HUDEP-2 (cell line): Measurements from ENCODE around the gene FNDC11.

Source experiments
- DNase-seq, 76 experiments: peaks; one replicate each; lab custom pipeline; 2025; ENCODE audit not compliant: unreplicated experiment in 76 of 76; lab: John Stamatoyannopoulos, UW

The FNDC11 gene

DNA sequence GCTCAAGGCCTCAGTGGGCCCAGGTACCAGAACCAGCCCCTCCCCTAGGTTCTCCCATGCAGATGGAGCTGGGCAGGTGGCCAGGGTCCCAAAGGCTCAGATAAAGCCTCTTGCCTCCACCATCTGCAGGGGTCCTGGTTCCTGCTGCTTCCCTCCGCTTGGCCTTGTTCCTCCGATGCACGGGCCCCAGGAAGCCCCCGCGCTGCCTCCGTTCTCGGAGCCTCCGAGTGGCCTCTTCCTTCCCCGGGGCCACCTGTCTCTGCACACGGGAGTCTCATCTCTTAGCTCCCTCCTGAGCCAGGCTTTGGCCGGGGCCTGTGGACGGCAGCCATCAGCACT, 14.9 kb upstream of the FNDC11 start:
- no peak for DNase-seq

DNA sequence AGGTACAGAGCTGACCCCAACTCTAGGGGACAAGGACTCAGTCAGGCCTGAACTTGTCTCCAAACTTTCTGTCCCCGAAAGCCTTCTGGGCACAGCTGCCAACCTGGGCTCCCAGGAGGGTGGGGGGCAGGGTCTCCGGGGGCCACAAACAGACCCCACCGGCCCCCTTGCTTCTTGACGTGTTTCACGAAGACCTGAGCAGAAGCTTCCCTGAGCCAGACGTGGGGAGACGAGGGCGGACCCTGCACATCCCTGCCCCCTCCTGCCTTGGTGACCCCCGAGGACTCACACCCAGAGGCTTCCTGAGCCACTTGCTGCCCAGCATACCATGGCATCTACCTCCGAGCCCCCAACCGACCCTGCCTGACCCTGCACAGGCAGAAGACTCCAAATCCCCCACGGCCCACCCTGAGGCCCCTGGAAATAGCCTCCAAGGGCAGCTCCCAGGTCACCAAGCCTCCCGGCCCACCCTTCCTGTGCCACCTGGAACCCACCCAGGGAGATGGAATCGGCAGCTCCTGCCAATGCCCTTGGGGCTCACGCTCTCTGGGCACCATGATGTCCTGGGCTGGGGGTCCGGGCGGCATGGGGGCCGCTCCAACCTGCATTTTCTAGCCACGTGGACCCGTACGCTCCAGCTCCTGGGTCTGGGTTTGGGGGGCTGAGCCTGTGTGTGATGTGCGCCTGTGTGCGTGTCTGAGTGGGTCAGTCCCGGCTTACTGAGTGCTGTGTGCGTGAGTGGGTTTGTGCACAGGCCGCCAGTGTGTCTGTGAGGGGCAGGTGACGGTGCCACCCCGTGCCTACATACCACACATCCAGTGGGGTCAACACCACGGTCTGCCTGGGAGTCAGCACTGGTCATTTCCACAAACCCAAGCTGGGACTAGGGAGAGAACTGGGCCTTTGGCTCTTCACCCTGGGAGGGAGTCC, 14.3 kb upstream of the FNDC11 start:
- DNase-seq, result no peak

DNA sequence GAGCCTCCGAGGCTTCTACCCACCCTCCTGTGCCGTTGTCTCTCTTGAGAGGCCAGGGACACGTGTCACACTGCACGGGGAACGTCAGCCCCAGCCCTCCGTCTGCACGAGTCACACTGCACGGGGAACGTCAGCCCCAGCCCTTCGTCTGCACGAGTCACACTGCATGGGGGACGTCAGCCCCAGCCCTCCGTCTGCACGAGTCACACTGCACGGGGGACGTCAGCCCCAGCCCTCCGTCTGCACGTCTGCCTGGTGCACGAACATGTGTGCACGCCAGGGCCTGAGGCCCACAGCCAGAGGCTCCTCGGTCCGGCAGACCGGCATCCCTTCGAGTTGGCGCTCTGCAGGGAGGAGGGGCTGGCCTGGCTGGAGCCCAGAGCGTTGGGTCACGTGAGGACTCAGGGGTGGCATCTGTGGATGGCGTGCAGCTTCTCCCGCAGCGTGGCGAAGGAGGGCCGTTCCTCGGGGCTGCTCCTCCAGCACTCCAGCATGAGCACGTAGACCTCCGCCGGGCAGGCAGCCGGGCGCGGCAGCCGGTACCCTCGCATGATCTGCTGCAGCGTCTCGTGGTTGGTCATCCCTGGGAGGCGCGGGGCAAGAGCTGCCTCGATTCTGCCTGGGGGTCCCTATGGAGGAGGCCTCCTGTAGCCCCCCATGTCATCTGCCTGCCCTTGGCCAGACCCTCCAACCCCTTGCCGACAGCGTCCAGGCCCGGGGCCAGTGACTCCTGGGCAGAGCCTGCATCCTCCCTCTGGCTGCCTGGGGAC, 13.4 kb upstream of the FNDC11 start:
- no peak for DNase-seq

DNA sequence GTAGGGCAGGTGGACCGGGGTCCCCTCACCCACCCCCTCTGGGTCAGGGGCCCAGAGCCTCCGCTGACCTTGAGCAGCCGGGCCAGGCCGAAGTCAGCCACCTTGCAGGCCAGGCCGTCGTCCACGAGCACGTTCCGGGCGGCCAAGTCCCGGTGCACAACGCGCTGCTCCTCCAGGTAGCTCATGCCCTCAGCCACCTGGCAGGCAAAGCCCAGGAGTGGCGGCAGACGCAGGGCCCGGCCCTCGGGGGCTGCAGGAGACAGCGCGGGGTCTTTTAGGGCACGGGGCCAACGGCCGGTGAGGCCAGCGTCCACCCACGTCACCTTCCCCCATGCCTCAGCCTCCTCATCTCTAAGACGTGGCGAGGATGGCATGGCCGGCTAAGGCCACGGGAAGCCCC, 12.6 kb upstream of the FNDC11 start:
- no peak for DNase-seq

DNA sequence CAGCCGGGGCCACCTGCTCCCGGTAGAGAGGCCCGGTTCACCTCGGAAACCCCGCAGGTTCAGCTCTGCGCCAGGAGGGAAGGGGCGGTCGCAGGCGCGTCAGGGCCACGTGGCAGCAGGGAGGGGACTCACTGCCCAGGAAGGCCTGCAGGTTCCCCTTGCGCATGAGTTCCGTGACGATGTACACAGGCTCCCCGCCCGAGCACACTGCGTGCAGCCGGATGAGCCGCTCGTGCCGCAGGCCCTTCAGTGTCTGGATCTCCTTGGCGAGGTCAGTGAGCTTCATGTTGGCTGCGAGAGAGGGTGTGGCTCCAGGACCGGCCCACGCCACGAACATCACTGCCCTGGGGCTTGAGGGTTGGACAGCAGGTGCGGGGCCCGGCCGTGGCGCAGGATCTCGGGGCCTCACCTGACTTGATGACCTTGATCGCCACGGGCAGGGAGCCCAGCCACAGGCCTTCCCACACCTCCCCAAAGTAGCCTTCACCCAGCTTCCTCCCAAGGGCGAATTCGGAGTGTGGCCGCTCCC, 11.9 kb upstream of the FNDC11 start:
- DNase-seq, result no peak

DNA sequence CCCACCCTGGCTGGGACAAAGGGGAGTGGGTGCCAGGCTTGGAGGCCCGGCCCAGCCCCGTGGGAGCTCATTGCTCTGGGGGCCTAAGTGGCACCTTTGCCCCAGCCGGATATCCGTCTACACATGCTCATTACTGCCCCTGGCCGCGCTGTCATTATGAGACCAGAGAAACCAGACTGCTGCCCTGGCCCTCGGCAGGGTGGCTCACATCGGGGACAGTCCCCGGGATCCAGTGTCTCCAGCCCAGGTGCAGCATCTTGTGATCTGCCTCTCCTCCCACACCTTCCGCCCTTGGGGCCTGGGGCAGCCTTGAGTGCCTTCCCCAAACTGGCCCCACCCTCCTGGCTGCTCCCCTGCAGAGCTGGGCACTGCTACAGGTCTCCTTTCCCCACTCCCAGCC, 11.3 kb upstream of the FNDC11 start:
- no peak for DNase-seq

DNA sequence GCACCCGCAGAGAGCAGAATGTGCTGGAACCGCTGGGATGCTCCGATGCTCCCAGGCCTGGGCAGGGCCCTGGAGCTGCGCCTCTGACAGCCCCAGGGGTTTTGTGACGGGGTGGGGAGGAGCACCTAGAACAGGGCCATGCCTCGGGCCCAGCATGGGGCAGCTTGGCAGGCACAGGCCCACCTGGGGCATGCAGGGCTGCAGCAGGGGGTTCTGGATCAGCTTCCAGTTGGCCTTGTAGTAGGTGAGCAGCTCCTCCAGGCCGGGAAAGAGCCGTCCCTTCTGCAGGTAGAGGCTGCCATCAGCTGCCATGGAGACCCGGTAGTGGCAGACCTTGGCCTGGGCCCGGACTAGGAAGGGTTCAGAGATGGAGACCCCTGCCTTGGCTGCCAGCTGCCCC, 10.8 kb upstream of the FNDC11 start:
- no peak for DNase-seq

DNA sequence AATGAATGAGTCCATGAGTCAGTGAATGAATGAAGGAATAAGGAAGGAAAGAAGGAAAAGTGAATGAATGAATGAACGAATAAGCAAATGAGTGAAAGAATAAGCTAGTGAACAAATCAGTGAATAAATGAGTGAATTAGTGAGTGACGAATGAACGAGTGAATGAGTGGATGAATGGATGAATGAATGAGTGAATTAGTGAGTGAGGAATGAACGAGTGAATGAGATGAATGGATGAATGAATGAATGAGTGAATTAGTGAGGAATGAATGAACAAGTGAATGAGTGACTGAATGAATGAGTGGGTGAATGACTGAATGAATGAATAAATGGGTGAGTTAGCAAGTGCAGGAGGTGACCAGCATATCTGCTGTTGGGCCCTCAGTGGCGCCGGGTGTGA, 10.2 kb upstream of the FNDC11 start:
- no peak for DNase-seq

DNA sequence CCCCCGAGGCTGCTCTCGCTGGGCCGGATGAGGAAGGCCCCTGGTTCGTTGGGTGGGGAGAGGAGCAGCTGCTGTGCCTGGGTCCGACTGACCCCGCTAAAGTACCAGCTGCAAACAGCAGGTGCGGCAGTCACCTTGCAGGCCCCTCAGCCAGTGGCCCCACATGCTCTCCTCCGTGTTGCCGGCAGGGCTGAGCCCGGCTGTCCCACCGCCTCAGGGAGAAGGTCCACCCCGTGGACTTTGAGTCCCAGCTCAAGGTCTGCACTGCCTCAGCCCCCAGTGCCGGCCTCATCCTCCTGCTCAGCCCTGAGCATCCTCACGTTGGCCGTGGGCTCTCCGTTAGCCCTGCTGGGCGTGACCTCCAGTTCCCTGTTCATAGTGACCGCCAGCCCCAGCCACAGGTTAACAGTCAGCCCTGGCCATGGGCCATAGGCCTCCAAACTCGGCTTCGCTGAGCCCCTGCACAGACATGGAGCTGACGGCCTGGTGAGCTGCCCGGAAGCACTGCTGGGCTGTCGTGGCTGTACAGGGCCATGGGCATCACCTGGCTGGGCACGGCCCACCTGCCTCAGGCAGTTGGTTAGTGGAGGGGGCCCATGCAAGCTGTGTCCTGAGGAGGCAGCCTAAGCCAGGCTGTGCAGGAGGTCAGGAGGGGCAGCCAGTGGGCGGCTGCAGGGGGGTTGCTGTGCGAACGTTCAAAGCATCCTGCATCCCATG, 9.6 kb upstream of the FNDC11 start:
- DNase-seq, result no peak

DNA sequence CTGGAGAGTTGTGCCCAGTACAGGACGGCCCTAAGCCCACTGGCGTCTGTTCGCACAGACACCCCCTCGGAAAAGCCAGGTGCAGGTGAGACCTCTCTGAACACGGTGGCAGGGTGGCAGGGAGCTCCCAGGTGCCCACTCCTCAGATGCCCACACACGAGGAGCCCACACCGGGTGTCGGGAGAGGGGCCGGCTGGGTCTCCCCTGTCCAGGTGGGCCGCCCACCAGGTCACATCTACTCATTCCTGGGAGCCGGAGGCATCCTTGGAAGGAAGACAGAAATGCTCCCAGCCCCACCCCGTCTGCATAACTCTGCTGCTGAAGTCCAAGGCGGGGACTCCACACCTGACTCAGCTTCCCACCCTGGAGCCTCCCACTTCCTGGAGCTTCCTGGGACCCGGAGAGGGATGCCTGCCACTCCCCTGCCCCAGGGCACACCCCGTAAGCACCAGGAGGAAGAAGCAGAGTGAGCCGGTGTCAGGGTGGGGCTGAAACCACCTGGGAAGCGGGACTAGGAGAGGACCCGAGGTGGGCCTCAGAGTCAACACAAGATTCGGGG, 8.9 kb upstream of the FNDC11 start:
- no peak for DNase-seq

DNA sequence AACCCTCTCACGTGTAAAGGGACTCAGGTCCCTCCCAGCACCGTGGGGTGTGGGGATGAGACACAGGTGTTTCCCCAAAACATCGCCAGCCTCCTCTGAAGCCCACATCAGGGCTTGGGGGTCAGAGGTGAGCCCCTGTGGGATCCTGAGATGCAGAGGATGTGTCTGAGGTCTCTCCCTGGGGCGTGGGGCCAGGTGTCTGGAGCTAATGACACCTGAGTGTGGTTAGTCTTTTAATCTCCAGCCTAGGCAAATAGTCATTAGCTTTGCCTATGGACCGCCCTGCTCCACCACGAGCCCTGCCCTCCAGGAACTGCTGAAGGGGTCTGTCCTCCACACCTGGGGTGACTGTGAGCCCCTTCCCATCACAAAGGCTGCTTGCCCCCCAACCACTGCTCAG, 8.1 kb upstream of the FNDC11 start:
- DNase-seq, result no peak

DNA sequence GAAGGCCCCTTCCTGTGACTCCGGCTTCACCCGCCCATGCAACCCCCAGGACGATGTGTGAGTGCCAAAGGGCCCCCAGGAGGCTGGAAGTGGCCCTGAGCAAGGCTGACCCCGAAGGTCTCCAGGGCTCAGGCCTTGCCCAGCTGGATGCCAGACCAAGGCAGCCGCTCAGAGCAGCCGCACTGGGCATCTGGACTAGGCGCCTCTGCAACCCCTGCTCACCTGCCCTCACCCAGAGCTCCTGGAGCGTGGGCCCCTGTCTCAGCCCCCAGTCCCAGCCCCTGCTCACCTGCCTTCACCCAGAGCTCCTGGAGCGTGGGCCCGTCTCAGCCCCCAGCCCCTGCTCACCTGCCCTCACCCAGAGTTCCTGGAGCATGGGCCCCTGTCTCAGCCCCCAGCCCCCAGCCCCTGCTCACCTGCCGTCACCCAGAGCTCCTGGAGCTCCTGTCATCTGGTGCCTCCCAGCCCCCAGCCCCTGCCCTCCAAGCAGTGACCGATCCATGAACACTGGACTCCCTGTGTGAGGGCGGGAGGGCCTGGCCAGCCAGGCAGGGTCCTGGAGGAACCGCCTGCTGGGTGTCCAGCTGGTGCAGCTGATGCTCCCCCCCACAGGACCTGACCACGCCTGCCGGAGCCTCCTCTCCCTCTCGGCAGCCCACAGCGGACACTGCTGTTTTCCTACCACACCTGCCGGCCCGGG, 7.6 kb upstream of the FNDC11 start:
- no peak for DNase-seq

DNA sequence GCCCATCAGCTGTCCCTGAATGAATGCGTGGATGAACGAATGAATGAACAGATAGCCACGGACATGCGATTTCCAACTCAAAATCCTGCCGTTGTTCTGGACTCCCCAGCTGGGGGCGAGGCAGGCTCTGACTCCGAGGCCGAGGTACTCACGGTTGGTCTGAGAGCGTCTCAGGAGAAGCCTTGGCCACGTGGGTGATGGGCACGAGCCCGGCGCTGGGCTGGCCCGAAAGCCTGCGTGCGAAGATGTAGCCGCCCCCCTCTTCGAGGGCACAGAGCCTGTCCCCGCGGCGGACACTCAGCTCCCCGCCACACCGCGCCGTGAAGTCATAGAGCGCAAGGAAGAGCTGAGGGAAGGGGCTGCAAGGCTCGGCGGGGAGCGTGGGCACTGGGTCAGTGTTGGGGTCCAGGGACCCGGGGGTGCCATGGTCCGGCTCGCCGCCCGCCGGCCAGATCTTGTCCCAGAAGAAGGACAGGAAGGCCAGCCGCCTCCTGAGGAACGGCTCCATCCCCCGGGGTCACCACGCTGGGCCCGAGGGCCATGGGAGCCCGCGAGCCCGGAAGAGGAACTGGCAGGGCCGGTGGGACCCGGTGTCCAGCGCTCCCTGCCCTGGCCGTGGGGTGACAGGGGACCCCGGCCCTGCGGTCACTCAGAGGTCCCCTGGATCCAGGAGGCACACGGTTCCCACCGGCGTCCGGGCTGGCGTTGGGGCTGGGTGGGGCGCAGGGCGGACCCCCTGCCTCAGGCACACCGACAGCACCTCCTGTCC, 6.8 kb upstream of the FNDC11 start:
- DNase-seq, result no peak

DNA sequence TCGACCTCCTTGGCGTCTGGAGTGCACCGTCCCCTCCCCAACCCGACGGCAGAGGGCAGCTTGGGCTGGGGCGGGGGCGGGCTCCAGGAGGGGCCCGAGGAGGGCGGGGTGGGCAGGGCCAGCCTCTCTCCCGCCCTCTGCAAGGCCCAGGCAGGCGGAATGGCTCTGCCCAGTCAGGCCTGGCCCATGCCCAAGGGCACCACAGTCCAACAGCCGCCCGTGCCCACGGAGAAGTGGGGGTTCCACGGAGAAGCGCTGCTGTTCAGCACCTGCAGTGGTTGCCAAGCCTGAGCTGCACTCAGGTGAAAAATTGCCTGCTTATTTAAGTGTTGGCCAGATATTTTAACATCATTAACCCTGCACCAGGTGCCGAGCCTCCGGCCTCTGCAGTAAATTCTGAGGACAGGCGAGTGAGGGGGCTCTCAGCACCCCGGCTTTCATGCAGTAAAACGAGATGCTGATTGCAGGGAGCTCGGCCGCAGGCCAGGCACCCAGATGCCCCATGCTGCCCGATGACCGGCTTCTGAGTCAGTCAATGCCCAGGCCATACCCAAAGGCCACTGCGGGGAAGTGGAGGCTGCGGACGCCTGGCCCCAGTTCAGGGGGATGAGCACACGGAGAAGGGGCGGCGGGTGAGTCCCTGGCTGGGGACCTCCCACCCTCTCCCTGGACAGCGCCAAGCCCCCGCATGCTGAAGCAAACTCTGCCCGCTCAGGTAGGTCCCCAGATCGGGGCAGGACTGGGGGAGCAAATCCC, 6.1 kb upstream of the FNDC11 start, which contains the start of gene SRMS:
TSS of gene SRMS (minus strand) at position 25 of the 756 bp plus-strand sequence. CDS start 286 bp downstream, outside the sequence.
- DNase-seq, result peak in 2 of 76 experiments; percentile 12 to 18

DNA sequence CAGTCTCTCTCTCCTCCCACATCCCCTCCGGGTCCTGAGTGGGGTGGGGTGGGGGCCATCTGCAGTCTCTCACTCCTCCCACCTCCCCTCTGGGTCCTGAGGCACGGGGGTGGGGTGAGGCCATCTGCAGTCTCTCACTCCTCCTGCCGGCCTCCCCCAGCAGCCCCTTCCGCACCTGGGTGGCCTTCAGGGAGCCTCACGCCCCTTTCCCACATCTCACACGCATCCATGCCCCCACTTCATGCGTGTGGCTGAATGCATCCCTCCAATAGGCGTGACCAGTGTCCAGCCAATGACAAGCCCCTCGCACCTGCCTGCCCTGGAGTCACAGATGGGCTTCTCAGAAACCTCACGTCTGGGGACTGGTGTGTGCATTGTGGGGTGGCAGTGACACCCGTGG, 5.4 kb upstream of the FNDC11 start:
- DNase-seq, result no peak

DNA sequence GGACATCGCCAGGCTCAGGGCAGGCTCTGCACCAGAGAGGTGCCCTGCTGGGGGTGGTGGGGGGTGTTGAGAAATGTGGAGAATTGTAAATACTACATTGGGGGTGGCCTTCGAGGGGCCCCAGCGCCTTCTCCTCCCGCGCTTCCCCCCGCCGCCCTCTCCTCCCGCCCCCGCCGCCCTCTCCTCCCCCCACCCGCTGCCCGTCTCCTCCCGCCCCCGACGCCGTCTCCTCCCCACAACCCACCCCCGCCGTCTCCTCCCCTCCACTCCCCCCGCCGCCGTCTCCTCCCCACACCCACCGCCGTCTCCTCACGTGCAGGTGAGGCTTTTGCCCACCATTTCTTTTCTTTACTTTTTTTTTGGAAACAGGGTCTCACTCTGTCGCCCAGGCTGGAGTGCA, 4.9 kb upstream of the FNDC11 start:
- no peak for DNase-seq

DNA sequence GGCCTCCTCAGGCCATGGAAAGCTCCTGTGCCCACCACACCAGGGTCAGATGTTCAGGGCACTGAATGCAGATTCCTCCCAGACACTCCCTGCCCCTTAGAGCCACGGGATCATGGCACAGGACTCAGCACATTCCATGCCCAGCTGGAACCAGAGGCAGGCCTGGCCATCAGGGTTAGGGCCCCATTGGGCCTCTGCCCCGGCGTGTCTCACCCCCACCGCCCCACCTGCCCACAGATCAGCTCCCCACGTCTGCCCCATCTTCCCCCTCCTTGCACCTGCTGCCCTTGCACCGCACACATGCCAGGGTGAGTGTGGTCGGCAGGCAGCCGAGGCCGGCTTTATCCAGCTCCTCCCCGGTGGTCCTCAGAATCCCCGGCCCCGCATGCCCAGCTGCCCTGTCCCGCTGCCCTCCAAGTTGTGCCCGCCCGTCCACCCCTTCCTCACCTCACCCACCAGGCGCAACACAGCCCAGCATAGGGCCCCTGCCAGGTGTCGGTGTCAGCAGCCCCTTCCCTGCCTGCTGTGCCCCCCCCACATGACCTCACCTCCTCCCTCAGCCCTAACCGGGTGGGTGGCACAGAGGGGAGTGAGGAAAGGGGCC, 4.2 kb upstream of the FNDC11 start:
- no peak for DNase-seq

DNA sequence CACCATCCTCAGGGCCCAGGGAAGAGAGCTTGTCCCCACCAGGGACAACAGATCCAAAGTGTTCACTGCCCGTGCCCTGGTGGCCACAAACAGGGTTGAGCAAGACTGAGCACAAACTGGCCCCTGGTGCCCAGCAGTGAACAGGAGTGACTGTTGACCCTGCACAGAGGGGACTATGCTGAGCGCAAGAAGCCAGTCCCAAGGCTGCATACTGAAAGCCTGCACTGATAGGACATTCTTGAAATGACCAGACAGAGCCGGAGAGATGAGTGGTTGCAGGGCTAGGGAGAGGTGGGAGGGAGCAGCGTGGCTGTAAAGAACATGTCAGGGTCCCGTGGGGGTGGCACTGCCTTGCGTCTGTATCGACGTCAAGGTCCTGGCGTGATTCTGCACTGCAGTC, 2.9 kb upstream of the FNDC11 start:
- DNase-seq, result no peak
